ENCODE results near the gene P2RY12.

P2RY12 gene

DNA sequence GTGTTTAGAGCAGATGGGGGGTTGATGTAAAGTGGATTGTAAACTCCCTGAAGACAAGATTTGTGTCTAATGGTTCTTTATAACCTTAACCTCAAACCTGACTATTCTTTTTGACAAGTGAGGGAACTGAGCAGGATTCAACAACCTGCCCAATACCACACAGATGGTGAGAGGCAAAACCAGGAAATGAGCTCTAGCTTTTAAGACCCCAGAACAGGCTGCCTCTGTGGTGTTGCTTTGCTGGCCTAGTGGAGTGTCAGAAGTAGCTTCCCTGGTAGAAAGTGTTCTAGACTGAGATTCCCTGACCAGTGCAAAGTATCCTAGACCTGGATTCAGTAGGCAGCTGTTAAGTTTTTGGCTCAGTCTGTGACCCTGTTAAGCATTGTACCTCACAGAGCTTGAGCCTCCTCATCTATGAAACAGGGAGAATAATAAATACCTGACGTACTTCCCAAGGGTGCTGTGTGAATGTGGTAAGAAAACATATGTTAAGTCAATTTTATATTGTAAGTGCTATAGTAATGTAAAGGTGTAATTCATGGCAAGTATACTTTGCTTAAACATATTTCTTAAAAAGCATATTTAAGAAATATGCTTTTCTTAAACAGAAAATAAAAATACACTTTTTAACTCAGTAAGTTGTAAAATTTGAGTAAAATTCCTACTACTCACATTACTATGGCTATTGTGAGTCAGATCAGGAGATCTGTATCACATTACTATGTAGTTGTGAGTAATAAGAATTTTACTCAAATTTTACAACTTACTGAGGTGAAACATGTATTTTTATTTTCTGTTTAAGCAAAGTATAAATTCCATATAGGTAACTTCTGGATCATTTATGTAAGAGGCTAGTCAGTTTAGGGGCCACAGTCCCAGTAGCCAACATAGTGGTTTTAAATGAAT lies 76.7 kb downstream of the P2RY12 start (continued):
- TF ChIP-seq, protein P1, sequence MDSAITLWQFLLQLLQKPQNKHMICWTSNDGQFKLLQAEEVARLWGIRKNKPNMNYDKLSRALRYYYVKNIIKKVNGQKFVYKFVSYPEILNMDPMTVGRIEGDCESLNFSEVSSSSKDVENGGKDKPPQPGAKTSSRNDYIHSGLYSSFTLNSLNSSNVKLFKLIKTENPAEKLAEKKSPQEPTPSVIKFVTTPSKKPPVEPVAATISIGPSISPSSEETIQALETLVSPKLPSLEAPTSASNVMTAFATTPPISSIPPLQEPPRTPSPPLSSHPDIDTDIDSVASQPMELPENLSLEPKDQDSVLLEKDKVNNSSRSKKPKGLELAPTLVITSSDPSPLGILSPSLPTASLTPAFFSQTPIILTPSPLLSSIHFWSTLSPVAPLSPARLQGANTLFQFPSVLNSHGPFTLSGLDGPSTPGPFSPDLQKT (IDR thresholded peaks at IDR 0.05; ENCODE audit: borderline replicate concordance, low read depth, low read length), result no peak
- TF ChIP-seq, protein P2, sequence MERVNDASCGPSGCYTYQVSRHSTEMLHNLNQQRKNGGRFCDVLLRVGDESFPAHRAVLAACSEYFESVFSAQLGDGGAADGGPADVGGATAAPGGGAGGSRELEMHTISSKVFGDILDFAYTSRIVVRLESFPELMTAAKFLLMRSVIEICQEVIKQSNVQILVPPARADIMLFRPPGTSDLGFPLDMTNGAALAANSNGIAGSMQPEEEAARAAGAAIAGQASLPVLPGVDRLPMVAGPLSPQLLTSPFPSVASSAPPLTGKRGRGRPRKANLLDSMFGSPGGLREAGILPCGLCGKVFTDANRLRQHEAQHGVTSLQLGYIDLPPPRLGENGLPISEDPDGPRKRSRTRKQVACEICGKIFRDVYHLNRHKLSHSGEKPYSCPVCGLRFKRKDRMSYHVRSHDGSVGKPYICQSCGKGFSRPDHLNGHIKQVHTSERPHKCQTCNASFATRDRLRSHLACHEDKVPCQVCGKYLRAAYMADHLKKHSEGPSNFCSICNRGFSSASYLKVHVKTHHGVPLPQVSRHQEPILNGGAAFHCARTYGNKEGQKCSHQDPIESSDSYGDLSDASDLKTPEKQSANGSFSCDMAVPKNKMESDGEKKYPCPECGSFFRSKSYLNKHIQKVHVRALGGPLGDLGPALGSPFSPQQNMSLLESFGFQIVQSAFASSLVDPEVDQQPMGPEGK (tag by site-specific recombination; IDR thresholded peaks at IDR 0.05), result no peak

DNA sequence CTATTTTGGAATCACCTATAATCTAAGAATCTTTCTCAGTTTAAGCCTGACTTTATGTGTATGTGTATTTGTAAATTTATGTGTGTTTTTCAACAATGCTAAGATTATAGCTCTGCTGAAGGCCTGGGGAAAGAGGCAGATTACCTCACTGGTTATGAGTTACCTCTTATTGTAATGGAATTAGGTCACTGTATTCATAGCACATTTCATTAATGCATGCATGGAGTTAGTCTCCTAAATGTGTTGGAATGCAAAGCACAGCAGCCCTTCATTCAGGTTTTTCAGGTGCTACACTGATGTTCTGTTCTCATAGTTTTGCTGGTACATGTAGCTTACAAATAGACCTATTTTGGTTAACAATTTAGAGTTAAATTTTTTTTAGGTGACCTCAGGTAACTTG lies 77.4 kb downstream of the P2RY12 start:
- H3K4me1 ChIP-seq (ENCODE audit: control insufficient read depth, insufficient read depth, low read length), result no peaks in the 10 kb centered on the region
- ChIA-PET CTCF (interaction anchor here (3.2 kb wide), 1 partner anchor 19 kb away, joined by 8 read pairs; no protein-coding TSS in a partner anchor), POLR2A (no interaction called here)
- no peak overlapping the region for H3K4me3 ChIP-seq (ENCODE audit: low read depth, low read length)
- no peak overlapping the region for H3K27ac ChIP-seq (ENCODE audit: extremely low read depth, low read depth, low read length)
- no peaks in the 10 kb centered on the region for H3K9me3 ChIP-seq (ENCODE audit: control insufficient read depth, insufficient read depth, low read depth, low read length)
- no peak for TF ChIP-seq TCF7L2 (IDR thresholded peaks at IDR 0.05; ENCODE audit: borderline replicate concordance, low read depth, low read length)
- TF ChIP-seq SP2 (tag by site-specific recombination; IDR thresholded peaks at IDR 0.05), result no peak
- TF ChIP-seq ZNF830 (tag by site-specific recombination; IDR thresholded peaks at IDR 0.05; ENCODE audit: low read depth), result no peak
- TF ChIP-seq EGR2 (tag by site-specific recombination; IDR thresholded peaks at IDR 0.05; ENCODE audit: low read depth), result no peak
- no peak for TF ChIP-seq ZNF37A (tag by site-specific recombination; IDR thresholded peaks at IDR 0.05)
- no peak for TF ChIP-seq ZNF561 (tag by site-specific recombination; IDR thresholded peaks at IDR 0.05; ENCODE audit: borderline replicate concordance)
- no peak for TF ChIP-seq ZNF121 (tag by site-specific recombination; IDR thresholded peaks at IDR 0.05)
- no peaks in the 10 kb centered on the region for H3K36me3 ChIP-seq (ENCODE audit: control insufficient read depth in 2 of 2, insufficient read depth in 1 of 2, low read length in 2 of 2)

DNA sequence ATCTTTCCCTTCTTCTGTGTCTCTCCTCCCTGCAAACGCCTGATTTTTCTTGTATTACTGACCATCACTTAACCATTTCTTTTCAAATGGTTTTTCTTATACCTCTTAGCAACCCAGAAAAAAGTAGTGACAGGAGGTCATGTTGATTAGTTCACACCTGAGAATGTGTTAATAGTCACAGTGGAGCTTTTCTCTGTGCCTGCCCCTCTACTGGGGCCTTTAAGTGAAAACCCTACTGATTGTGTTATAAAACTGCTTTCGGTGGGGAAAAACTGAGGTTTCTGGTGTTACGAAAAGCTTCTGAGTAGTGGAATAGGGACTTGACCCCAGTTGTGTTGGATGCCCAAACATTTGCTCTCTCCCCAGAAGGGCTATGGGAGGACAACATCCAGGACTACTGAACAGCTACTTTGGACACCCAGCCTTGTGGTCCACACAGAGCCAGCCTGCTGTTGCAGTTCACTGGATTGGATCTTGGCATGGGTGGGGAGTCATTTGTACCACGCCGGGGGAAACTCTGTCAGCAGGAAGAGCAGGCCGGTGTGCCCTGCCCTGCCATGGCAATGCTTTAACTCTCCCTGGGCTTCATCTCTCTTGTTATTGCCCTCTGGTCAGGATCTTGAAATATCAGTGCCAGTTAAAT lies 78.3 kb downstream of the P2RY12 start:
- no peak overlapping the region for H3K27ac ChIP-seq (ENCODE audit: extremely low read depth, low read depth, low read length)
- H3K4me3 ChIP-seq (ENCODE audit: low read depth, low read length), result no peak overlapping the region
- CTCF ChIA-PET, result interaction anchor here (0.5 to 3.2 kb wide), 3 partner anchors 13 to 64 kb away, joined by 3 to 8 read pairs (median 3); no protein-coding TSS in a partner anchor
- no peaks in the 10 kb centered on the region for H3K9me3 ChIP-seq (ENCODE audit: control insufficient read depth, insufficient read depth, low read depth, low read length)
- no peaks in the 10 kb centered on the region for H3K4me1 ChIP-seq (ENCODE audit: control insufficient read depth, insufficient read depth, low read length)
- POLR2A ChIA-PET, result no interaction called here
- no peak for TF ChIP-seq ZBTB7A (tag by site-specific recombination; IDR thresholded peaks at IDR 0.05; ENCODE audit: low read depth)
- no peak for TF ChIP-seq ZNF433 (tag by site-specific recombination; IDR thresholded peaks at IDR 0.05; ENCODE audit: low read depth)
- TF ChIP-seq, protein P3, sequence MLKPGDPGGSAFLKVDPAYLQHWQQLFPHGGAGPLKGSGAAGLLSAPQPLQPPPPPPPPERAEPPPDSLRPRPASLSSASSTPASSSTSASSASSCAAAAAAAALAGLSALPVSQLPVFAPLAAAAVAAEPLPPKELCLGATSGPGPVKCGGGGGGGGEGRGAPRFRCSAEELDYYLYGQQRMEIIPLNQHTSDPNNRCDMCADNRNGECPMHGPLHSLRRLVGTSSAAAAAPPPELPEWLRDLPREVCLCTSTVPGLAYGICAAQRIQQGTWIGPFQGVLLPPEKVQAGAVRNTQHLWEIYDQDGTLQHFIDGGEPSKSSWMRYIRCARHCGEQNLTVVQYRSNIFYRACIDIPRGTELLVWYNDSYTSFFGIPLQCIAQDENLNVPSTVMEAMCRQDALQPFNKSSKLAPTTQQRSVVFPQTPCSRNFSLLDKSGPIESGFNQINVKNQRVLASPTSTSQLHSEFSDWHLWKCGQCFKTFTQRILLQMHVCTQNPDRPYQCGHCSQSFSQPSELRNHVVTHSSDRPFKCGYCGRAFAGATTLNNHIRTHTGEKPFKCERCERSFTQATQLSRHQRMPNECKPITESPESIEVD (tag by site-specific recombination; IDR thresholded peaks at IDR 0.05), result no peak
- TF ChIP-seq ZFP37 (tag by site-specific recombination; IDR thresholded peaks at IDR 0.05), result no peak
- H3K36me3 ChIP-seq (ENCODE audit: control insufficient read depth in 2 of 2, insufficient read depth in 1 of 2, low read length in 2 of 2), result no peaks in the 10 kb centered on the region

Data from HEK293 (cell line).